ENCODE results near the gene ZBTB4. TPM values are rescaled to one million over a fixed set of nuclear protein-coding genes. Genes with fewer than 3 reads are reported as not detected.
"Not testable (repeated sequence)": the region's sequence is repeated elsewhere in the genome, so short reads cannot be mapped to it uniquely, and the experiment has no call there.

ZBTB4 gene
- total RNA-seq, 1 experiment from 2014 or later, result 17.1 TPM

DNA sequence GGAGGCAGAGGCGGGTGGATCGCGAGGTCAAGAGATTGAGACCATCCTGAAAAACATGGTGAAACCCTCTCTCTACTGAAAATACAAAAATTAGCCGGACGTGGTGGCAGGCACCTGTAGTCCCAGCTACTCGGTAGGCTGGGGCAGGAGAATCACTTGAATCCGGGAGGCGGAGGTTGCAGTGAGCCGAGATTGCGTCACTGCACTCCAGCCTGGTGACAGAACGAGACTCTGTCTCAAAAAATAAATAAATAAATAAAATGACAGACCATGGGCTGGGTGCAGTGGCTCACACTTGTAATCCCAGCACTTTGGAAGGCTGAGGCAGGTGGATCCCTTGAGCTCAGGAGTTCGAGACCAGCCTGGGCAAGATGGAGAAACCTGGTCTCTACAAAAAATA lies 9.6 kb downstream of the ZBTB4 start:
- intact Hi-C loops (cut with micrococcal nuclease); H3K4me3 ChIP-seq (replicated peaks in 1 of 2; ENCODE audit: low read depth in 1 of 2, low read length in 2 of 2); H3K9me3 ChIP-seq (ENCODE audit: control insufficient read depth in 1 of 2, insufficient read depth in 1 of 2, low read depth in 1 of 2, low read length in 2 of 2); H3K36me3 ChIP-seq (ENCODE audit: control insufficient read depth in 1 of 2, insufficient read depth in 2 of 2, low read length in 2 of 2); BruUV-seq (replicated peaks); CTCF ChIA-PET; H4K20me1 ChIP-seq (ENCODE audit: insufficient read depth); H3K4me2 ChIP-seq (ENCODE audit: low read length); DNase-seq (ENCODE audit: low read depth, low spot score); RAD21 ChIA-PET (ENCODE audit: low non-redundant PET in 1 of 2, low total read pairs in 2 of 2, uncharacterized antibody in 2 of 2, unreplicated experiment in 2 of 2); H3K27ac ChIP-seq (ENCODE audit: low read depth, low read length); H2AFZ ChIP-seq (ENCODE audit: low read depth, low read length, poor library complexity, severe bottlenecking); POLR2A ChIA-PET; H3K79me2 ChIP-seq (ENCODE audit: insufficient read depth, low read length); H3K9me2 ChIP-seq (ENCODE audit: insufficient read depth); H3K27me3 ChIP-seq (ENCODE audit: insufficient read depth, low read length); ATAC-seq; H3K9ac ChIP-seq (ENCODE audit: low read length); H3K4me1 ChIP-seq (ENCODE audit: control insufficient read depth in 1 of 2, insufficient read depth in 2 of 2, low read length in 2 of 2): not testable (repeated sequence)

DNA sequence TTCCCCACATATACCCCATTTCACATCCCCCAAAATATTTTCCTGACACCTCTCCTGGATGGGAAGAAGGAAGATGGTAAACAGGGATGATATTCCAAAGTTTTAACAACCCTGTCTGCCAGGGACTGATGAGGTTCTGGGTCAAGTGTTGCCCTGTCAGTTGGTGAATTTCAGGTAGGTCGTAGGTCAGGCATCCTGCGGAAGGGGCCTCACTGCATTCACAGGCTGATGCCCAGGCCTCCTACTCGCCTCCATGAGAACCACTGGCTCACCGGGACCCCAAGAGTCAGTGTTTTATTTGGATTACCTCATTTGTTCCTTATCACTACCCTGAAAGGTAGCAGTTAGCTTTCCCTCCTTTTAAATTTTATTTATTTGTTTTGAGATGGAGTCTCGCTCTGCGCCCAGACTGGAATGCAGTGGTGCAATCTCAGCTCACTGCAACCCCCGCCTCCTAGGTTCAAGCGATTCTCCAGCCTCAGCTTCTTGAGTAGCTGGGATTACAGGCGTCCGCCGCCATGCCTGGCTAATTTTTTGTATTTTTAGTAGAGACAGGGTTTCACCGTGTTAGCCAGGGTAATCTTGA lies 10.5 kb downstream of the ZBTB4 start:
- Histone ChIP-seq H3K27ac (ENCODE audit: low read depth, low read length) (no peak overlapping the region), H3K4me1 (ENCODE audit: control insufficient read depth in 1 of 2, insufficient read depth in 2 of 2, low read length in 2 of 2) (peaks cover 0 to 5% of the 10 kb centered on the region in 2 experiments; a peak in 1 of 4 replicates), H3K4me3 (replicated peaks in 1 of 2; ENCODE audit: low read depth in 1 of 2, low read length in 2 of 2) (no peak overlapping the region), H3K36me3 (ENCODE audit: control insufficient read depth in 1 of 2, insufficient read depth in 2 of 2, low read length in 2 of 2) (no peaks in the 10 kb centered on the region; a peak in 1 of 4 replicates), H4K20me1 (ENCODE audit: insufficient read depth) (no peaks in the 10 kb centered on the region), H3K79me2 (ENCODE audit: insufficient read depth, low read length) (peaks cover 4% of the 10 kb centered on the region; the same call in 1 of the 2 replicates), H3K9me3 (ENCODE audit: control insufficient read depth in 1 of 2, insufficient read depth in 1 of 2, low read depth in 1 of 2, low read length in 2 of 2) (no peaks in the 10 kb centered on the region), H2AFZ (ENCODE audit: low read depth, low read length, poor library complexity, severe bottlenecking) (no peak overlapping the region), H3K9me2 (ENCODE audit: insufficient read depth) (no peaks in the 10 kb centered on the region), H3K4me2 (ENCODE audit: low read length) (no peak overlapping the region), H3K27me3 (ENCODE audit: insufficient read depth, low read length) (no peaks in the 10 kb centered on the region), H3K9ac (ENCODE audit: low read length) (no peak overlapping the region)
- TF ChIP-seq ZNF274 (IDR thresholded peaks at IDR 0.05; ENCODE audit: low read depth, low read length) (no peak), RAD21 (IDR thresholded peaks at IDR 0.05; ENCODE audit: low read depth) (no peak), ELF1 (IDR thresholded peaks at IDR 0.05; ENCODE audit: borderline replicate concordance, low read depth) (no peak), CEBPB (IDR thresholded peaks at IDR 0.05; ENCODE audit: low read depth) (no peak), SP1 (IDR thresholded peaks at IDR 0.05; ENCODE audit: low read depth) (no peak), EZH2 (IDR thresholded peaks at IDR 0.05) (no peak), JUND (IDR thresholded peaks at IDR 0.05) (no peak)
- TF ChIP-seq, protein P1, sequence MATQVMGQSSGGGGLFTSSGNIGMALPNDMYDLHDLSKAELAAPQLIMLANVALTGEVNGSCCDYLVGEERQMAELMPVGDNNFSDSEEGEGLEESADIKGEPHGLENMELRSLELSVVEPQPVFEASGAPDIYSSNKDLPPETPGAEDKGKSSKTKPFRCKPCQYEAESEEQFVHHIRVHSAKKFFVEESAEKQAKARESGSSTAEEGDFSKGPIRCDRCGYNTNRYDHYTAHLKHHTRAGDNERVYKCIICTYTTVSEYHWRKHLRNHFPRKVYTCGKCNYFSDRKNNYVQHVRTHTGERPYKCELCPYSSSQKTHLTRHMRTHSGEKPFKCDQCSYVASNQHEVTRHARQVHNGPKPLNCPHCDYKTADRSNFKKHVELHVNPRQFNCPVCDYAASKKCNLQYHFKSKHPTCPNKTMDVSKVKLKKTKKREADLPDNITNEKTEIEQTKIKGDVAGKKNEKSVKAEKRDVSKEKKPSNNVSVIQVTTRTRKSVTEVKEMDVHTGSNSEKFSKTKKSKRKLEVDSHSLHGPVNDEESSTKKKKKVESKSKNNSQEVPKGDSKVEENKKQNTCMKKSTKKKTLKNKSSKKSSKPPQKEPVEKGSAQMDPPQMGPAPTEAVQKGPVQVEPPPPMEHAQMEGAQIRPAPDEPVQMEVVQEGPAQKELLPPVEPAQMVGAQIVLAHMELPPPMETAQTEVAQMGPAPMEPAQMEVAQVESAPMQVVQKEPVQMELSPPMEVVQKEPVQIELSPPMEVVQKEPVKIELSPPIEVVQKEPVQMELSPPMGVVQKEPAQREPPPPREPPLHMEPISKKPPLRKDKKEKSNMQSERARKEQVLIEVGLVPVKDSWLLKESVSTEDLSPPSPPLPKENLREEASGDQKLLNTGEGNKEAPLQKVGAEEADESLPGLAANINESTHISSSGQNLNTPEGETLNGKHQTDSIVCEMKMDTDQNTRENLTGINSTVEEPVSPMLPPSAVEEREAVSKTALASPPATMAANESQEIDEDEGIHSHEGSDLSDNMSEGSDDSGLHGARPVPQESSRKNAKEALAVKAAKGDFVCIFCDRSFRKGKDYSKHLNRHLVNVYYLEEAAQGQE (IDR thresholded peaks at IDR 0.05; ENCODE audit: low read depth), result no peak
- TF ChIP-seq, protein P2, sequence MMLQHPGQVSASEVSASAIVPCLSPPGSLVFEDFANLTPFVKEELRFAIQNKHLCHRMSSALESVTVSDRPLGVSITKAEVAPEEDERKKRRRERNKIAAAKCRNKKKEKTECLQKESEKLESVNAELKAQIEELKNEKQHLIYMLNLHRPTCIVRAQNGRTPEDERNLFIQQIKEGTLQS (IDR thresholded peaks at IDR 0.05), result no peak
- ChIA-PET POLR2A (no interaction called here), CTCF (no interaction called here), RAD21 (ENCODE audit: low non-redundant PET in 1 of 2, low total read pairs in 2 of 2, uncharacterized antibody in 2 of 2, unreplicated experiment in 2 of 2) (no interaction called here)
- no TSS peak for BruUV-seq (replicated peaks)
- ATAC-seq (no peak), DNase-seq (ENCODE audit: low read depth, low spot score) (no peak)
- intact Hi-C loops (cut with micrococcal nuclease), result no loop called here

Measured in HCT116 (cell line).